HG03045 (cell line): ENCODE results near the gene SRGAP3.

Experiments
- ATAC-seq: cut with Tn5 transposase; IDR thresholded peaks from one replicate; pipeline ENCODE4 v1.9.1; 2021; ENCODE audit warnings: mild to moderate bottlenecking, moderate library complexity; ENCODE audit not compliant: unreplicated experiment

The SRGAP3 gene

GRCh38 chr3:9066775-9067174 lies 182.7 kb downstream of the SRGAP3 start:
- no peak for ATAC-seq

- no peak for ATAC-seq
Measured at GRCh38 chr3:9066141-9066540, 183.3 kb downstream of the SRGAP3 start.

GRCh38 chr3:9064850-9065249 lies 184.6 kb downstream of the SRGAP3 start:
- no peak for ATAC-seq

- ATAC-seq: no peak
Measured at GRCh38 chr3:9064251-9064650, 185.2 kb downstream of the SRGAP3 start.

GRCh38 chr3:9062570-9062969 lies 186.9 kb downstream of the SRGAP3 start:
- ATAC-seq: no peak

GRCh38 chr3:9061634-9062033 lies 187.8 kb downstream of the SRGAP3 start:
- ATAC-seq: no peak

- ATAC-seq: no peak
Measured at GRCh38 chr3:9059489-9060400, 189.7 kb downstream of the SRGAP3 start.

GRCh38 chr3:9056581-9056980 lies 192.9 kb downstream of the SRGAP3 start:
- ATAC-seq: no peak

- ATAC-seq: no peak
Measured at GRCh38 chr3:9047452-9048346, 201.7 kb downstream of the SRGAP3 start.

- ATAC-seq: no peak
Measured at GRCh38 chr3:9045371-9045770, 204.1 kb downstream of the SRGAP3 start.

GRCh38 chr3:9043063-9043462 lies 206.4 kb downstream of the SRGAP3 start:
- no peak for ATAC-seq

GRCh38 chr3:9041626-9042025 lies 207.8 kb downstream of the SRGAP3 start:
- no peak for ATAC-seq

- ATAC-seq: no peak
Measured at GRCh38 chr3:9040996-9041395, 208.4 kb downstream of the SRGAP3 start.

- no peak for ATAC-seq
Measured at GRCh38 chr3:9037144-9037711, 212.2 kb downstream of the SRGAP3 start.

GRCh38 chr3:9036404-9037131 lies 212.9 kb downstream of the SRGAP3 start:
- ATAC-seq: no peak

GRCh38 chr3:9035961-9036360 lies 213.5 kb downstream of the SRGAP3 start:
- ATAC-seq: no peak

GRCh38 chr3:9035473-9035872 lies 214.0 kb downstream of the SRGAP3 start:
- ATAC-seq: no peak

- ATAC-seq: no peak
Measured at GRCh38 chr3:9033867-9034266, 215.6 kb downstream of the SRGAP3 start.

- ATAC-seq: no peak
Measured at GRCh38 chr3:9032231-9032777, 217.1 kb downstream of the SRGAP3 start.

GRCh38 chr3:9030034-9030433 lies 219.4 kb downstream of the SRGAP3 start:
- ATAC-seq: no peak
